Endothelial cell of umbilical vein (primary cell): ENCODE data around the gene MAPKBP1. TPM values are rescaled to one million over a fixed set of nuclear protein-coding genes. Genes with fewer than 3 reads are reported as not detected.

Experiments
- BruUV-seq: library from RNA; stranded (reverse); fragments of 400-500 nt; replicated peaks from 2 replicates; lab custom pipeline; 2021; lab: Mats Ljungman, UMichigan
- CTCF ChIA-PET: fragments of 300-600, 350-600 bp; sonication (Branson Sonifier 250); formaldehyde crosslinking; loops from one replicate; lab custom pipeline; 2021; ENCODE audit warnings: antibody characterized with exemption, inconsistent platforms; lab: Charles Lee
- POLR2A ChIA-PET: fragments of 300-600, 350-600 bp; sonication (Branson Sonifier 250); formaldehyde crosslinking; loops from one replicate; lab custom pipeline; 2021; ENCODE audit warnings: antibody characterized with exemption, inconsistent platforms; lab: Charles Lee
- DNase-seq: peaks from one replicate; pipeline ENCODE4 v3.0.0-alpha.2; 2011; ENCODE audit warnings: low read depth, low spot score
- FAIRE-seq: peaks from 2 replicates; lab custom pipeline; 2011; peaks lifted over from hg19 to GRCh38; lab: Jason Lieb, UNC
- H2AFZ ChIP-seq: 2 replicates; pipeline ENCODE4 v1.6.0; 2012; ENCODE audit warnings: low read depth, low read length, control low read depth, inconsistent platforms
- H3K27ac ChIP-seq: 2 replicates; pipeline ENCODE4 v1.5.1; 2011; ENCODE audit warnings: low read depth, mild to moderate bottlenecking, control low read depth, low read length, moderate library complexity; ENCODE audit not compliant: insufficient read depth
- H3K27me3 ChIP-seq, 2 experiments: 2 replicates each; pipeline versions ENCODE4 v1.6.0 to v1.6.1; 2011; ENCODE audit warnings: low read length in 2 of 2, mixed read lengths in 1 of 2; ENCODE audit not compliant: control insufficient read depth in 2 of 2, insufficient read depth in 2 of 2
- H3K36me3 ChIP-seq, 2 experiments: 2 replicates in 1 of 2; 3 replicates in 1 of 2; pipeline ENCODE4 v1.5.1; 2011; ENCODE audit warnings: low read length in 2 of 2, mild to moderate bottlenecking in 1 of 2, moderate library complexity in 1 of 2; ENCODE audit not compliant: control insufficient read depth in 2 of 2, insufficient read depth in 2 of 2; ENCODE audit errors: extremely low read depth in 1 of 2
- H3K4me1 ChIP-seq: 3 replicates; pipeline ENCODE4 v1.5.1; 2011; ENCODE audit warnings: mild to moderate bottlenecking, low read length; ENCODE audit not compliant: control insufficient read depth, insufficient read depth; ENCODE audit errors: extremely low read depth
- H3K4me2 ChIP-seq: 2 replicates; pipeline ENCODE4 v1.6.1; 2011; ENCODE audit warnings: low read length, control low read depth, mixed read lengths; ENCODE audit not compliant: insufficient read depth
- H3K4me3 ChIP-seq, 3 experiments: fragments of 200-600 bp in 1 of 3; sonication (generic), shearing (Covaris generic) in 1 of 3; replicated peaks in 1 of 3; 2 replicates each; pipeline ENCODE4 v1.5.1; 2011 to 2016; ENCODE audit warnings: control low read depth in 3 of 3, low read length in 3 of 3, mild to moderate bottlenecking in 2 of 3, inconsistent platforms in 1 of 3, low read depth in 1 of 3, moderate library complexity in 1 of 3; ENCODE audit not compliant: insufficient read depth in 1 of 3
- H3K79me2 ChIP-seq: 2 replicates; pipeline ENCODE4 v1.6.0; 2012; ENCODE audit warnings: low read length, inconsistent platforms; ENCODE audit not compliant: control insufficient read depth, insufficient read depth
- H3K9ac ChIP-seq: replicated peaks from 2 replicates; pipeline ENCODE3; 2011; ENCODE audit warnings: low read length, control low read depth; ENCODE audit not compliant: insufficient read depth; ENCODE audit errors: extremely low read depth
- H3K9me1 ChIP-seq: replicated peaks from 3 replicates; pipeline ENCODE4 v1.6.0; 2011; ENCODE audit warnings: mild to moderate bottlenecking, low read length; ENCODE audit not compliant: control insufficient read depth, insufficient read depth; ENCODE audit errors: extremely low read depth
- H3K9me3 ChIP-seq: replicated peaks from 2 replicates; pipeline ENCODE4 v1.5.1; 2012; ENCODE audit warnings: low read length, inconsistent platforms; ENCODE audit not compliant: control insufficient read depth, insufficient read depth
- H4K20me1 ChIP-seq: replicated peaks from 2 replicates; pipeline ENCODE3; 2011; ENCODE audit warnings: mild to moderate bottlenecking, low read length; ENCODE audit not compliant: control insufficient read depth, insufficient read depth; ENCODE audit errors: extremely low read depth
- EZH2 ChIP-seq: IDR thresholded peaks from 2 replicates; pipeline ENCODE4 v1.6.1; 2012; ENCODE audit warnings: borderline replicate concordance, low read depth, mild to moderate bottlenecking, moderate library complexity, low read length, inconsistent platforms; ENCODE audit not compliant: severe bottlenecking
- FOS ChIP-seq: IDR thresholded peaks from 2 replicates; pipeline ENCODE4 v1.6.1; 2011; ENCODE audit warnings: mild to moderate bottlenecking, low read length, moderate library complexity, borderline replicate concordance; ENCODE audit not compliant: insufficient read depth
- MAX ChIP-seq: IDR thresholded peaks from 2 replicates; pipeline ENCODE4 v1.6.1; 2011; ENCODE audit not compliant: insufficient read depth, insufficient read length
- POLR2A ChIP-seq: IDR thresholded peaks from 2 replicates; pipeline ENCODE4 v1.6.1; 2012; ENCODE audit warnings: low read depth, mild to moderate bottlenecking, control low read depth, low read length
- dilution Hi-C: fragments of 300-500 bp; cut with MboI; formaldehyde crosslinking; loops from one replicate; pipeline ENCODE4 v1.15.0; 2019; ENCODE audit warnings: low sequenced_read_pairs; ENCODE audit not compliant: extremely low pct_ligation_motif_present
- intact Hi-C: fragments of 100-400 bp; cut with micrococcal nuclease; formaldehyde crosslinking; loops from one replicate; pipeline ENCODE4 v1.10.0; 2022
- polyA plus RNA-seq, 4 experiments: library from polyadenylated mRNA; depleted of rRNA in 3 of 4; stranded (reverse) in 3 of 4; unstranded in 1 of 4; fragments of >200 nt; gene quantifications; 2 replicates each; pipeline versions ENCODE4 v1.2.1 to v1.2.3, GENCODE V29; 2011 to 2012; ENCODE audit warnings: missing spikeins in 1 of 4
- total RNA-seq: library from RNA; stranded (reverse); gene quantifications from 2 replicates; pipeline ENCODE4 v1.2.3, GENCODE V29; 2021

Gene MAPKBP1
- total and polyA plus RNA-seq, 2 donors (not counting 3 experiments of a cell fraction or from before 2014, with no cell fraction given), result 12.3 to 55.8 TPM

- BruUV-seq, result no TSS peak
- H3K36me3 ChIP-seq, result peaks cover 2 to 30% of the 10 kb centered on the region in 2 experiments
- H3K27ac ChIP-seq, result no peak overlapping the region
- H3K27me3 ChIP-seq, result no peaks in the 10 kb centered on the region
- no peak overlapping the region for H3K4me2 ChIP-seq
- CTCF ChIA-PET, result interaction anchor here (0.8 to 1.5 kb wide), 3 partner anchors 50 to 80 kb away, joined by 3 to 6 read pairs (median 5); partner anchors contain the start of gene MAPKBP1
- H4K20me1 ChIP-seq, result no peaks in the 10 kb centered on the region
- no peak overlapping the region for H2AFZ ChIP-seq
- POLR2A ChIA-PET, result no interaction called here
- no peak overlapping the region for H3K9ac ChIP-seq
- no peaks in the 10 kb centered on the region for H3K9me3 ChIP-seq
- intact Hi-C loops, result no loop called here
- FAIRE-seq (no peak), DNase-seq (no peak)
- dilution Hi-C loops, result no loop called here
- TF ChIP-seq POLR2A (no peak), MAX (no peak), FOS (no peak)
- H3K4me1 ChIP-seq, result peaks cover 10% of the 10 kb centered on the region
- H3K79me2 ChIP-seq, result no peaks in the 10 kb centered on the region
- H3K9me1 ChIP-seq, result no peaks in the 10 kb centered on the region
- H3K4me3 ChIP-seq, result no peak overlapping the region
Measured at GRCh38 chr15:41824062-41824745, 49.9 kb downstream of the MAPKBP1 start.

DNA sequence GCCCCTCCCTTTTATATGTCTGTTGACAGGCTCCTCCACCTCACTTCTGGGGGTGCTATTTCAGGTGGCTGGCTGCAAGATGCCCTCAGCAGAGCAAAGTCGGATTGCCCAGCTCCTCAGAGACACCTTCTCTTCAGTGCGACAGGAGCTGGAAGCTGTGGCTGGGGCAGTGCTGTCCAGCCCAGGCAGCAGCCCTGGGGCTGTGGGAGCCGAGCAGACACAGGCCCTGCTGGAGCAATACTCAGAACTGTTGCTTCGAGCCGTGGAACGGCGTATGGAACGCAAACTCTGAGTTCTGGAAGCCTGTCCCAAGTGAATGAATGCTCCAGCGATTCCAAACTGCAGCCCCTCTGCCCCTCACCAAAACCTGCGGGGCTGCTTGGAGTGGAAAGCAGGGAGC is 50.9 kb downstream of the MAPKBP1 start:
- Histone ChIP-seq H3K9me3 (no peaks in the 10 kb centered on the region), H3K4me2 (no peak overlapping the region), H3K4me3 (no peak overlapping the region), H3K27ac (no peak overlapping the region), H4K20me1 (no peaks in the 10 kb centered on the region), H3K36me3 (peaks cover 0 to 28% of the 10 kb centered on the region in 2 experiments), H3K9ac (no peak overlapping the region), H2AFZ (no peak overlapping the region), H3K79me2 (no peaks in the 10 kb centered on the region), H3K4me1 (peaks cover 10% of the 10 kb centered on the region), H3K27me3 (no peaks in the 10 kb centered on the region), H3K9me1 (no peaks in the 10 kb centered on the region)
- POLR2A ChIA-PET, result no interaction called here
- no peak for DNase-seq
- CTCF ChIA-PET, result interaction anchor here (1.4 to 1.6 kb wide), 2 partner anchors 15 to 52 kb away, joined by 5 to 7 read pairs; no protein-coding TSS in a partner anchor
- no TSS peak for BruUV-seq
- dilution Hi-C loops (no loop called here), intact Hi-C loops (loop anchor here (5.0 kb wide), 1 partner anchor 67 kb away; the partner anchor contains the start of gene SPTBN5)
- TF ChIP-seq FOS (no peak), POLR2A (no peak), EZH2 (no peak)
- FAIRE-seq, result no peak
